Measurements from ENCODE around the gene HNRNPA0. TPM values are rescaled to one million over a fixed set of nuclear protein-coding genes. Genes with fewer than 3 reads are reported as not detected.

Gene HNRNPA0
- total and polyA plus RNA-seq, 9 donors, result 16.9 to 52.9 (median 41.5) TPM

DNA sequence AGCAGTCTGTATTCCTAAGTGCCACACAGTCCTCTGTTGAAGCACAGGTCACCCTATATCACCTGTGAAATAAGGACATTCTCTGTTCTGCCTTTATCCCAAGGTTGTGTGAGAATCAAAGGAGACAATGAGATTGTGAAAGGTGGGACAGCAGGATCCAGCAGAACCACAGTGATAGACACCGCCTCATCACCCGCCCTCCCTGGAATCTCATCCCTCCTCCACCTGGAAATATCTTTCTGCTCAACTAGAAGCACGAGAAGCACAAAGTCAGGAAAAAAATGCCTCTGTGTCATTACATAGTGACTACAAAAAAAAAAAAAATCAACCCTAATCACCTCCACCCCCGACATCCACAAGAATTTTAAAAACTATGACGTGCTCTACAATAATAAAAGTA is 50.6 kb downstream of the HNRNPA0 start:
- Histone ChIP-seq H3K27ac (no peak overlapping the region), H3K4me1 (ENCODE audit: insufficient read depth) (peaks cover 3% of the 10 kb centered on the region), H3K27me3 (no peaks in the 10 kb centered on the region), H3K4me3 (no peak overlapping the region), H3K36me3 (no peaks in the 10 kb centered on the region), H3K9me3 (no peaks in the 10 kb centered on the region)
- intact Hi-C loops (cut with DNase I), result no loop called here
- 91 to 97% (median 94%) methylated on average over 5 of the region's 5 CpGs for WGBS, 3 donors
- no peak for DNase-seq
- TF ChIP-seq POLR2A (IDR thresholded peaks at IDR 0.05) (no peak), EP300 (IDR thresholded peaks at IDR 0.05) (no peak)
- TF ChIP-seq, protein P1, sequence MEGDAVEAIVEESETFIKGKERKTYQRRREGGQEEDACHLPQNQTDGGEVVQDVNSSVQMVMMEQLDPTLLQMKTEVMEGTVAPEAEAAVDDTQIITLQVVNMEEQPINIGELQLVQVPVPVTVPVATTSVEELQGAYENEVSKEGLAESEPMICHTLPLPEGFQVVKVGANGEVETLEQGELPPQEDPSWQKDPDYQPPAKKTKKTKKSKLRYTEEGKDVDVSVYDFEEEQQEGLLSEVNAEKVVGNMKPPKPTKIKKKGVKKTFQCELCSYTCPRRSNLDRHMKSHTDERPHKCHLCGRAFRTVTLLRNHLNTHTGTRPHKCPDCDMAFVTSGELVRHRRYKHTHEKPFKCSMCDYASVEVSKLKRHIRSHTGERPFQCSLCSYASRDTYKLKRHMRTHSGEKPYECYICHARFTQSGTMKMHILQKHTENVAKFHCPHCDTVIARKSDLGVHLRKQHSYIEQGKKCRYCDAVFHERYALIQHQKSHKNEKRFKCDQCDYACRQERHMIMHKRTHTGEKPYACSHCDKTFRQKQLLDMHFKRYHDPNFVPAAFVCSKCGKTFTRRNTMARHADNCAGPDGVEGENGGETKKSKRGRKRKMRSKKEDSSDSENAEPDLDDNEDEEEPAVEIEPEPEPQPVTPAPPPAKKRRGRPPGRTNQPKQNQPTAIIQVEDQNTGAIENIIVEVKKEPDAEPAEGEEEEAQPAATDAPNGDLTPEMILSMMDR (IDR thresholded peaks at IDR 0.05), result no peak

- DNase-seq, result no peak
- H3K4me1 ChIP-seq (ENCODE audit: insufficient read depth), result peaks cover 3% of the 10 kb centered on the region
- TF ChIP-seq EP300 (IDR thresholded peaks at IDR 0.05), result no peak
- TF ChIP-seq POLR2A (IDR thresholded peaks at IDR 0.05), result no peak
- TF ChIP-seq, protein P1 (IDR thresholded peaks at IDR 0.05), result no peak
- H3K9me3 ChIP-seq, result no peaks in the 10 kb centered on the region
- no peaks in the 10 kb centered on the region for H3K36me3 ChIP-seq
- H3K27ac ChIP-seq, result peak overlapping the region in 1 of 2 donors; percentile 37
- WGBS, 3 donors, result 14 to 28% (median 23%) methylated on average over 3 of the region's 3 CpGs
- H3K27me3 ChIP-seq, result no peaks in the 10 kb centered on the region
- intact Hi-C loops (cut with DNase I), result no loop called here
- no peak overlapping the region for H3K4me3 ChIP-seq
Observed at GRCh38 chr5:137700282-137700680, 53.9 kb downstream of the HNRNPA0 start.

DNA sequence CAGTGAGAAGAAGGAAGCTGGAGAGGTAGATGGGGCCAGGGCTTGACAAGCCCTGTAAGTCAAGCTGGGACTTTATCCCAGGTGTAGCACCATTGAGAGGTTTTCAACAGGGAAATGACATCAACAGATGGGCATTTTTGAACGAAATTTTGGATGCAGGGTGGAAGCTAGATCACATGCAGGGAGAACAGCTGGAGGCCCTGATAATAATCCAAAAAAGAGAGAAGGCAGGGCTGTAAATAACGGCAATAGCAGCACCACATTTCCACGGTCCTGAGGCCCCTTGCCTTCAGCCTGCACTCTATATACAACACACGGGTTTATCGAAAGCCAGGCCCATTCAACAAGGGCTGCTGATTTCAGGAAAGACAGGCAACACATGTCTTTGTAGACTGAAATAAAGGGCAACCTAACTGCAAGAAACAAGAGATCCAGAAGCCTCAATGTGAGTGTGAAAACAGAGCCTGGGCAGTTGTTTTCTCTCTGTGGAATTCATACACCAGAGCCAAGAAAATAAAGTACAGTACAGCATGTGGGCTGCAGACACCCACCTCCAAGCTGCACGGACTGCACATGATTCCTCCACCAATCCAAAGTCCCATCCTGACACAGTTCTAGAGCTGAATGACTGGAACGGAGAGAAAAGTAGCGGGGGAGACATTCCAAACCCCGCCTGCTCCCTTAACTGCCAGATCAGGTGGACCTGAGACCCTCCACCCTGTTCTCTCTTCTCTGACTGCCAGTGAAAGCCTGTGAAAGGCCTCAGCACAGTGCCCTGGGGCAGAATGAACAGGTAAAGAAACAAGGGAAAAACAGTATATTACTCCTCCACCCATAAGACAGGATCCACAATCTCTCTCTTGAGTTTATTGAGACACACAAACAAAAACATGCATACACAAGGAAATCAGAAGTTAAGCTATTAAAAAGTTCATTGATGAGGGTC is 54.6 kb downstream of the HNRNPA0 start:
- peak overlapping the region in 1 of 2 donors; percentile 37 for H3K27ac ChIP-seq

DNA sequence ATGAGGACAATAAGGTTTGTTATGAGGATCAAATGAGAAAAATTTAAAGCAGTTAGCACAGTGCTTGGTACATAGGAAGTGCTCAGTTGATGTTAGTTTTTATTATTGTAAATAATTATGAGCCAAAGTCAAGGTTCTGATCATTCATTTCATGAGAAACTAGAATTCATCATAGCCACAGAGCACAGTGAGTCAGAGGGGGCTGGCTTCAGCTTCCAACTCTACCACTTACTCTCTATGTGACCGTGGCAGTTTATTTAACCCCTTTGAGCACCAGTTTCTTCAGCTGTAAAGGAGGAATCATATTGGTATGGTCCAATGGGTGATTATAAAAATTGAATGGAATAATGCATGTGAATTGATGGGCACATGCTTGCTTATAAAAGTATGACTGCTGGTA is 57.7 kb downstream of the HNRNPA0 start:
- Histone ChIP-seq H3K27ac (no peak overlapping the region), H3K4me1 (ENCODE audit: insufficient read depth) (peaks cover 3% of the 10 kb centered on the region), H3K4me3 (no peak overlapping the region), H3K9me3 (no peaks in the 10 kb centered on the region), H3K36me3 (no peaks in the 10 kb centered on the region), H3K27me3 (no peaks in the 10 kb centered on the region)
- WGBS, 3 donors, result 0 to 7% (median 0%) methylated on average over 1 of the region's 1 CpG
- DNase-seq, result no peak
- intact Hi-C loops (cut with DNase I), result no loop called here
- no peak for TF ChIP-seq EP300 (IDR thresholded peaks at IDR 0.05)

More for the DNA sequence above, 54.6 kb downstream of the HNRNPA0 start:
- no peaks in the 10 kb centered on the region for H3K36me3 ChIP-seq
- intact Hi-C loops (cut with DNase I), result no loop called here
- DNase-seq, result peak in 1 of 5 donors; percentile 25
- H3K9me3 ChIP-seq, result no peaks in the 10 kb centered on the region
- H3K4me1 ChIP-seq (ENCODE audit: insufficient read depth), result peaks cover 3% of the 10 kb centered on the region
- WGBS, 3 donors, result 6 to 11% (median 11%) methylated on average over 9 of the region's 9 CpGs
- H3K4me3 ChIP-seq, result no peak overlapping the region
- no peaks in the 10 kb centered on the region for H3K27me3 ChIP-seq
- TF ChIP-seq POLR2A (IDR thresholded peaks at IDR 0.05), result no peak
- no peak for TF ChIP-seq EP300 (IDR thresholded peaks at IDR 0.05)
- TF ChIP-seq, protein P1 (IDR thresholded peaks at IDR 0.05), result no peak
